GM21825 (cell line): ENCODE measurements around the gene TRMT6.

Source experiments
- ATAC-seq: cut with Tn5 transposase; IDR thresholded peaks from one replicate; pipeline ENCODE4 v1.9.1; 2021; ENCODE audit warnings: mild to moderate bottlenecking, moderate library complexity; ENCODE audit not compliant: unreplicated experiment

TRMT6 gene, protein sequence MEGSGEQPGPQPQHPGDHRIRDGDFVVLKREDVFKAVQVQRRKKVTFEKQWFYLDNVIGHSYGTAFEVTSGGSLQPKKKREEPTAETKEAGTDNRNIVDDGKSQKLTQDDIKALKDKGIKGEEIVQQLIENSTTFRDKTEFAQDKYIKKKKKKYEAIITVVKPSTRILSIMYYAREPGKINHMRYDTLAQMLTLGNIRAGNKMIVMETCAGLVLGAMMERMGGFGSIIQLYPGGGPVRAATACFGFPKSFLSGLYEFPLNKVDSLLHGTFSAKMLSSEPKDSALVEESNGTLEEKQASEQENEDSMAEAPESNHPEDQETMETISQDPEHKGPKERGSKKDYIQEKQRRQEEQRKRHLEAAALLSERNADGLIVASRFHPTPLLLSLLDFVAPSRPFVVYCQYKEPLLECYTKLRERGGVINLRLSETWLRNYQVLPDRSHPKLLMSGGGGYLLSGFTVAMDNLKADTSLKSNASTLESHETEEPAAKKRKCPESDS

GRCh38 chr20:5950271-5951031 lies at the start of gene TRMT6, which contains the start of gene MCM8:
TRMT6 (minus strand) TSS chr20:5950533; CDS start chr20:5950405, 128 bp downstream.
MCM8 (plus strand) TSS chr20:5950652; CDS start chr20:5952016, 1,364 bp downstream.
- ATAC-seq, result peak; percentile 95

- ATAC-seq, result no peak
Observed at GRCh38 chr20:5999783-6000182, 49.5 kb upstream of the TRMT6 start.

DNA sequence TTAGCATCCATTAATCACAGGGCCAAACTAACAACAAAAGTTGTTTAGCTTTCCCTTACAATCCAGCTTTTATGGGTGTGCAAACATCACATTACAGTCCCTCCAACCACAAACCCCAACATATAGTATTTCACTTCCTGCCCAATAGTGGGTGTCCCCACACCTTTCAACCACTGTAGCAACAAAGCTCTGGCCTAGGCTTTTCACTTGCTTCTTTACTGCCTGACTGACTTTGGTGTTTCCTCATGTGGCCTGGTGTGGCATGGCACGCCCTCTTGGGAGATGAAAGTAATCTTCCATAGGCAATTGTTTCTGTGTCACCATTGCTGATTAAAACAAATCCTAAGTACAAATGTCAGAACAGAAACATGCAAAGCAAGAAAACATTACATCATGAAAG lies 46.4 kb upstream of the TRMT6 start:
- peak; percentile 92 for ATAC-seq

DNA sequence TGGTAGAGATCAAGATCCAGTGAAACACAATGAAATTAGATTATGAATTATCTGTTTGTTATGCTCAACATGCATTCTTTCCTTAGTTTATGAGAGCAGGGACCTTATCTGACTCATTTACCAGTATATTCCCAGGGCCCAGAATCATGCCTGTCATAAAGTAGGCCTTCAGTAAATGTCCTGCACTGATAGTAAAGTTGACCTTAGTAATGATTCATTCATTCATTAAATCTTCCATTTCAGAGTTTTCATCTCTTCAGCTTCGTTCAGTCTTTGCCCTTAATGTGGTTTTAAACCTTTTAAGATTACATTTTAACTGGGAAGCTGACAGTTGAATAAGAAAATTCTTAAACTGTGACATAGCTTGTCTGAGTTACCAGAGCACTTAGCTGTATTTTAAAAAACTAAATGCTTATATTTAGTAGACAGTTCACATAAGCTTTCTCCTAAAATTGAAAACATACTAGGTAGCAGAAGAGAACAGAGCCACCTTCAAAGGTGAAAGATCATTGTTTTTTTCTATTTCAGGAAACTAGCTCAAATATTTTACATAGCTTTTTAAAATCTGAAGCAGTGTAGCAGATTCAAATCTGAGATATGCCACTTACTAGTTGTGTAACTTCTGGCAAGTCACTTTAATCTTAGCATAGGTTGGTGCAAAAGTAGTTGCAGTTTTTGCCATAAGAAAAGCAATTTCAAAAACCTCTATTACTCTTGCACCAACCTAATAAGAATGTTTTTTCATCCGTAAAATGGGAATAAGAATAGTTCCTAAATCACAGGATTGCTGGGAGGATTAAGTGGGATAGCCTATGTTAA lies 41.5 kb upstream of the TRMT6 start:
- ATAC-seq, result no peak

- no peak for ATAC-seq
Observed at GRCh38 chr20:5990946-5991345, 40.6 kb upstream of the TRMT6 start.

GRCh38 chr20:5989539-5989938 lies 39.2 kb upstream of the TRMT6 start:
- ATAC-seq, result no peak

DNA sequence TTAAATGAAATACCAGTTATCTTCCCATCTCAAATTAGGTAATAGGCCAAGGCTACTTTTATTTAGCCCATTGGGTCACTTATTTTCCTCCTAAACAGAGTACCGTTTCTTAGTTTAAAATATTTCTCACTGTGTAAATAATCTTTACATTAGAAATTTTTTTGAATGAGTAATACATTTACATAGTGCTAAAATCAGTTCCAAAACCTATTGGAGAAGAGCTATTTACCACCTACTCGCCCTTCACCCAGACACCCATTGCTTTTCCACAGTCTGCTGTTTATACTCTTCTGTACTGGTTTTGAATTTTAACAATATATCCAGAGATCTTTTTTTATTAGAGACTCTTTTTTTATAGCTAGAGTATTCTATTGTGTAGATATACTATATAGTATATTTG lies 37.0 kb upstream of the TRMT6 start:
- no peak for ATAC-seq

DNA sequence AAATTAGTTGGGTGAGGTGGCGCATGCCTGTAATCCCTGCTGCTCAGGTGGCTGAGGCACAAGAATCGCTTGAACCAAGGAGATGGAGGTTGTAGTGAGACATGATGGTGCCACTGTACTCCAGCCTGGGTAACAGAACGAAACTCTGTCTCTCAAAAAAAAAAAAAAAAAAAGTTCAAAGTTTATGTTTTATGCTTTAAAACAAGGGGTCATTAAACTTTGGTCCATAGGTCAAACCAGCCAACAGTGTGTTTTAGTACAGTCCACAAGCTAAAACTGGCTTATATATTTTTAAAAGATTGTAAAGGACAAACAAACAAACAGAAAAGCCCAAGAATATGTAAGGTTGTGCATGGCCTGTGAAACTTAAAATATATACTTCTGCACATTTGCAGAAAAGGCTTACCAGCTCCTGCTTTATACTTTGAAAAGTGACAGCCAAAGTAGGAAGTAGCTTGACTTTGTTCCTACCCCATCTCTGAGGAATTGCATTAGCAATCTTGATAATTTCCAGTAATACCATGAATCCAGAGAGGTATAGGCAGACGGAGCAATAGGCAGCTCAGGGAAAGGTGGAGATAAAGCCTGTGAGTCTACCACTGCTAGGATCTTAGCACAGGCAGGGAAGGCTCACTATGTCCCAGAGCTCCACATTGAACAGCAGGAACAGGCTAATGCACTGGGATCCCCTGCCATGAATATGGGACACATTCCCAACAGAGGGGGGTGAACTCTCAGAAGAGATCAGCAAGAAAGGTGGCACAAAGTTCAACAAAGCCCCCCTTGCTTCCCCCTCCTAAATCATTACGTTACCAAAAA lies 30.6 kb upstream of the TRMT6 start:
- no peak for ATAC-seq

- ATAC-seq, result no peak
Observed at GRCh38 chr20:5979801-5980200, 29.5 kb upstream of the TRMT6 start.

DNA sequence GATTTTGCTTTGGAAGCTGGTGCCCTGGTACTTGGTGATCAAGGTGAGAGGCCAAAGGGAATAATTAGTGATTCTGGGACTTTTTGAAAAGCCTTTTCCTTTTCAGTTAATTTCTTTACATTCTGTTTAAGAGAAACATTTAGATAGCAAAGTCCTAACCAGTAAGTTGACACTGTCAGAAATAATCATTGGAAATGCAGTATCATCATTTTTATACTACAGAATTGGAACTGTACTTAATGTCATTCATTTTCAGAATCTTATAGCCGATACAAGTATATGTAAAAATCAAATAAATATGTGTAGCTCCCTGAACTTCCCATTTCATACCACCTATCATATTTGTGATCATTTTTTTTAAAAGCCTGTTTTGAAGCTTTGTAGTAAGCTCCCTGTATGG lies 27.6 kb upstream of the TRMT6 start:
- ATAC-seq, result no peak

GRCh38 chr20:5977223-5977622 lies 26.9 kb upstream of the TRMT6 start:
- ATAC-seq, result no peak

DNA sequence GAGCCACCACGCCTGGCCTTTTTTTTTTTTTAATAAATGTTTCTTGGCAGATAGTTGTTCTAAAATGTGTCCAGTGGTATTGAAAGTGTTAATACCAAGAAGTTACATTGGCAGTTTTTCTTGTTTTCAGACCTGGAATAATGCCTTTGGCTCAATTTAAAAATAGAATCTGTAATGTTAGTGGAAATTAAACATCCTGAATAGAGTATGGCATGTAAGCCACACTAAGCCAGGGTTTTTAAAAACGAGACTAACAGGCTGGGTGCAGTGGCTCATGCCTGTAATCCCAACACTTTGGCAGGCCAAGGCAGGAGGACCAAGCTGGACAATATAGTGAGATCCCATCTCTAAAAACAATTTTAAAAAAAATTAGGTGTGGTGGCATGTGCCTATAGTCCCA lies 25.4 kb upstream of the TRMT6 start:
- no peak for ATAC-seq

- ATAC-seq, result no peak
Observed at GRCh38 chr20:5974531-5974930, 24.2 kb upstream of the TRMT6 start.

- ATAC-seq, result no peak
Observed at GRCh38 chr20:5973971-5974370, 23.6 kb upstream of the TRMT6 start.

DNA sequence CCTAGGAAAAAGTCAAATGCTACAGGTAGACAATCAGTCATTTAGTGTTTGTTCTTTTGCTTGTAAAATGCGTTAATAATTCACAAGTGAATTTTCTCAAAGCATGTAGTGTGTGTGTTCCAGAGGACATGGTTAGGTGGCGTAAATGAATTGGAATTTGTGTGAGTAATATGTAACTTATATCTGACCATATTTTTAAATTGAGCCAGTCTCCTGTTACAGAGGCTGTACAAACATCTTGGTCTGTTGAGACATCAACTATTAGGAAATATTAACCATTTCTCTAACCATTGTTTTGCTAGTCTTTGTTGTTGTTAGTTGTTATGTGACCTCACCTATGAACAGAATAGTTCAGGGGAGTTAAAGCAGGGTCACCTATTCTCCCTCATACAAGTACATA lies 22.8 kb upstream of the TRMT6 start:
- no peak for ATAC-seq

GRCh38 chr20:5971203-5971602 lies 20.9 kb upstream of the TRMT6 start:
- ATAC-seq, result no peak

DNA sequence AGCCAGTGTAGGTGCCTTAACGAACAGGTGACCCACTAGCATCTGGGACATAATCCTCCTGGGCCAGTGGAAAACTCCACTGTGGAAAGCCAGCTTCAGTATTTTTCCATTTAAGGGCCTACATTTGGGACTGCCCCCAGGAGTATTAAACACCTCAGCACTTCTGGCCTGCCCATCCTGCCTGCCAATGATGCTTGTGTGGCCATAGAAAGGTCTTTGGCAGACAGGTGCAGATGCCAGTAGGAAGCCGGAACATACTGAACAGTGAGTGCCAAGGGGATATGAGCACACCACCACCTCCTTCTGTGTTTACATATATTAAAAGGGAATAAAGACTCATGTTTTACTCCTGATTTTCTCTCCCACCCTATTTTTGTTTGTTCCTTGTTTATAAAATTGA lies 20.0 kb upstream of the TRMT6 start:
- no peak for ATAC-seq

- no peak for ATAC-seq
Observed at GRCh38 chr20:5969940-5970339, 19.6 kb upstream of the TRMT6 start.

DNA sequence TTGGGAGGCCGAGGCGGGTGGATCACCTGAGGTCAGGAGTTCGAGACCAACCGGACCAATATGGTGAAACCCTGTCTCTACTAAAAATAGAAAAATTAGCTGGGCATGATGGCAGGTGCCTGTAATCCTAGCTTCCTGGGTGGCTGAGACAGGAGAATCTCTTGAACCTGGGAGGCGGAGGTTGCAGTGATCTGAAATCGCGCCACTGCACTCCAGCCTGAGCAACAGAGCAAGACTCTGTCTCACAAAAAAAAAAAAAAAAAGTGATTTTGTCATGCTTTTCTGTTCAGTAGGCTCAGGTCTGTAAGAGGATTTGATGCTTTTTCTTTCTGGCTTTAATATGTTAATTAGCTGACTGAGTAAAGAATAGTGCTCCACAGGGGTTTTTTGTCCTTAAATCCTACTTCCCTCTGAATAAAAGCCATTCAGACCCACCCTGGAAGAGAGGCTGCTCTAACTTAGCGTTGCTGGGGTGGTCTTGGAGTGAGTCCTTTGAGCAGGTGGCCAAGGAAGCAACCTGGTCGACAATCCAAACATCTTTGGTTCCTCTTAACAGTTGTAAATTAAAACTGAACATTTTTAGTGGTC lies 19.1 kb upstream of the TRMT6 start:
- no peak for ATAC-seq

DNA sequence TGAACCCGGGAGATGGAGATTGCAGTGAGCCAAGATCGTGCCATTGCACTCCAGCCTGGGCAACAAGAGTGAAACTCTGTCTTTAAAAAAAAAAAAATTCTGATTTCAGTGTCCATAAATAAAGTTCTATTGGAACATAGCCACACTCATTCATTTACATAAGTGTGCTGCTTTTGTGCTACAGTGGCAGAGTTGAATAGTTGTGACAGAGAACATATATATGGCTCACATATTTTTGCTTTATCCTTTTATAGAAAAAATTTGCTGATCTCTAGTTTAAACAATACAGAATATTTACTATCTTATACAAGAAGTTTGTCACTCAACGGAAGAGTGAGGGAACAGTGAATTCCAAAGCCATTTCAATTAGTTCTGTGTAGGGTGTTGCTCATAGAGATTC lies 18.1 kb upstream of the TRMT6 start:
- no peak for ATAC-seq
